ENCODE measurements around the gene SYT6. TPM values are rescaled to one million over a fixed set of nuclear protein-coding genes. Genes with fewer than 3 reads are reported as not detected.

SYT6 gene
- total and polyA plus RNA-seq, 7 donors = 0.32 to 1.9 (median 0.46) TPM; not detected in 3

DNA sequence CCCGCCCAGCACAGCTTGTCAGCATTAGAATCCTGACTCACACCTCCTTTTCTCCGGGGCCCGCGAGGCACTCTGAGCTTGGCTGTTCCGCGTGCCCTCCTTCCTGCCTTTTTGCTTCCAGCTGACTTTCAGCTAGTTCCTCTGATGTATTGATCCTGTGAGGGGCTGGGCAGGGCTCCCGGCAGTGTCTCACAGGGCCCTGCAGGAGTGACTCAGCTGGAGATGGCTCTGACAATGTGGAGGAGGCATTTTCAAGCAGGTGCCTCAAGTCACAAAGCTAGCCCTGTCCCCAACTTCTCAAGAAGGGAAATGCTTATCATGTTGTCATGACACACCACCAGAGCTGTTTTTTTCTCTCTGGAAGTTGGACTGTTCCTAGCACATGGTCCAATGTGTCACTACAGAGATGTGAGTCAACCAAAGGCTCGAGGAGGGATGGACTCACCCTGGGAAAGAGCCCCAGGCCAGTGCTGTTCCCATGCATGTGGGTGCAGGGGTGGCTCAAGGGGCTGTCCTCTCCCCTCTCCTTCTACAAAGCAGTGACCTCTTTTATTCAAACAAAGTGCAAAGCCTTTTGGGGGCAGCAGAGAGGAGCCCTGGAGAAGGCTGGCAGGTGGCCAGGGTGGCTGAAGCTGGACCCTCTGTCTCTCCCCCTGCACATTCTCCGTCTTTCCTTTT, 30.6 kb downstream of the SYT6 start:
- intact Hi-C loops (cut with DNase I) = no loop called here
- no peaks in the 10 kb centered on the region for H3K4me1 ChIP-seq
- peak; percentile 50 for DNase-seq
- no peak overlapping the region for H3K27ac ChIP-seq
- H3K27me3 ChIP-seq = no peaks in the 10 kb centered on the region
- no peaks in the 10 kb centered on the region for H3K36me3 ChIP-seq
- no peak overlapping the region for H3K4me3 ChIP-seq
- no peaks in the 10 kb centered on the region for H3K9me3 ChIP-seq
- TF ChIP-seq POLR2A (IDR thresholded peaks at IDR 0.05) (no peak), POLR2AphosphoS5 (IDR thresholded peaks at IDR 0.05) (no peak), EP300 (IDR thresholded peaks at IDR 0.05) (no peak)
- TF ChIP-seq, protein P1, sequence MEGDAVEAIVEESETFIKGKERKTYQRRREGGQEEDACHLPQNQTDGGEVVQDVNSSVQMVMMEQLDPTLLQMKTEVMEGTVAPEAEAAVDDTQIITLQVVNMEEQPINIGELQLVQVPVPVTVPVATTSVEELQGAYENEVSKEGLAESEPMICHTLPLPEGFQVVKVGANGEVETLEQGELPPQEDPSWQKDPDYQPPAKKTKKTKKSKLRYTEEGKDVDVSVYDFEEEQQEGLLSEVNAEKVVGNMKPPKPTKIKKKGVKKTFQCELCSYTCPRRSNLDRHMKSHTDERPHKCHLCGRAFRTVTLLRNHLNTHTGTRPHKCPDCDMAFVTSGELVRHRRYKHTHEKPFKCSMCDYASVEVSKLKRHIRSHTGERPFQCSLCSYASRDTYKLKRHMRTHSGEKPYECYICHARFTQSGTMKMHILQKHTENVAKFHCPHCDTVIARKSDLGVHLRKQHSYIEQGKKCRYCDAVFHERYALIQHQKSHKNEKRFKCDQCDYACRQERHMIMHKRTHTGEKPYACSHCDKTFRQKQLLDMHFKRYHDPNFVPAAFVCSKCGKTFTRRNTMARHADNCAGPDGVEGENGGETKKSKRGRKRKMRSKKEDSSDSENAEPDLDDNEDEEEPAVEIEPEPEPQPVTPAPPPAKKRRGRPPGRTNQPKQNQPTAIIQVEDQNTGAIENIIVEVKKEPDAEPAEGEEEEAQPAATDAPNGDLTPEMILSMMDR (IDR thresholded peaks at IDR 0.05) = no peak
- WGBS, 2 donors = 87% methylated on average over 9 of the region's 9 CpGs

DNA sequence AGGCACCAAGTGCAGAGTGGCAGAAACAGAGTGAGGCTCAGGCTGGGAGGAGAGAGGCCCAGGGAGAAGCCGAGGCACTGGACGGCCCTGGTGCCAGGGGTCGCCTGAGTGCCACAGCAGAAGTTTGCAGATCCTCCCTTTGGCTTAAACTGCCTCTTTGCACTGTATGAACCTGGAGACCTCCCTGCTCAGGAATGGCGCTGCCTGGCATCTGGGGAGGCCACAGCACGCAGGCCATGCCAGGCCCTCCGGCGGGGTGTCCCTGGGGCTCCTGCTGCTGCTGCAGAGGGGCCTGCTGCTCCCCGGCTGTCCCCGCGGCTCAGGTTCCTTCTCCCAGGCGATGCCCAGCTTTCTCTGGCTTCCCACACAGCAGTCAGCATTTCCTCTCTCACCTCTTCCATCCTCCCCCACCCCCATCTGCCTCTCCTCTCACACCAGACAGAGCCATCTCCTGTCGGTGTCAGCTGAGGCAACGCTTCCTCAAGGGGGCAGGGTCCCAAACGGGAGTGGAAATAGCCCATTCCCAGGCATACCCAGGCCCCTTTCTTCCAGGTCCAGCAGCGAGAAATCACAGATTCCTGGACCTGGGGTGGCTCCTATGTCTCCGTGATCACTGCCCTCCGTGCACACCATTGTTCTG, 35.2 kb downstream of the SYT6 start:
- intact Hi-C loops (cut with DNase I) = no loop called here
- Histone ChIP-seq H3K4me1 (no peaks in the 10 kb centered on the region), H3K4me3 (no peak overlapping the region), H3K27me3 (no peaks in the 10 kb centered on the region), H3K9me3 (no peaks in the 10 kb centered on the region), H3K27ac (no peak overlapping the region), H3K36me3 (no peaks in the 10 kb centered on the region)
- no peak for TF ChIP-seq EP300 (IDR thresholded peaks at IDR 0.05)
- no peak for TF ChIP-seq POLR2AphosphoS5 (IDR thresholded peaks at IDR 0.05)
- TF ChIP-seq POLR2A (IDR thresholded peaks at IDR 0.05) = no peak
- TF ChIP-seq, protein P1 (IDR thresholded peaks at IDR 0.05) = no peak
- peak; percentile 40 for DNase-seq
- WGBS, 2 donors = 59 to 74% methylated on average over 17 of the region's 17 CpGs

DNA sequence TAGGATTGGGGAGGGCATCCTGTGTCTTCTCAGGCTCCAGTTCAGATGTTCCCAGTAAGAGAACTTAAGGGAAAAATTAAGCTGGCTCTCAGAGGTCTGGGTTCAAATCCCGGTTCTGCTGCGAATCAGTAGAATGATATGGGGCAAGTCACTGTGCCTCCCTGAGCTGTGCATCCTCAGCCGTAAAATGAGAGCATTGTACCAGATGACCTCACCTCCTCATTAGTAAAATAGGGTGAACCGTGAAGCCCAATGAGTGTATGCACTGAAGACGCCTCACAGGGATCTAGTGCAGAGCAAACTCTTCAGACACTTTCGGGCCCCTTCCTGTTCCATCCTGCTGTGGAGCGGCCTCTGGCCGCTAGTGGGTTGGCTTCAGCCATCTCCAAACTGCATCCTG, 36.0 kb downstream of the SYT6 start:
- Histone ChIP-seq H3K9me3 (no peaks in the 10 kb centered on the region), H3K27me3 (no peaks in the 10 kb centered on the region), H3K4me3 (no peak overlapping the region), H3K27ac (no peak overlapping the region), H3K36me3 (no peaks in the 10 kb centered on the region), H3K4me1 (no peaks in the 10 kb centered on the region)
- WGBS, 2 donors = 91 to 94% methylated on average over 8 of the region's 8 CpGs
- intact Hi-C loops (cut with DNase I) = no loop called here
- TF ChIP-seq, protein P1 (IDR thresholded peaks at IDR 0.05) = no peak
- TF ChIP-seq POLR2A (IDR thresholded peaks at IDR 0.05) (no peak), POLR2AphosphoS5 (IDR thresholded peaks at IDR 0.05) (no peak), EP300 (IDR thresholded peaks at IDR 0.05) (no peak)
- DNase-seq = no peak

DNA sequence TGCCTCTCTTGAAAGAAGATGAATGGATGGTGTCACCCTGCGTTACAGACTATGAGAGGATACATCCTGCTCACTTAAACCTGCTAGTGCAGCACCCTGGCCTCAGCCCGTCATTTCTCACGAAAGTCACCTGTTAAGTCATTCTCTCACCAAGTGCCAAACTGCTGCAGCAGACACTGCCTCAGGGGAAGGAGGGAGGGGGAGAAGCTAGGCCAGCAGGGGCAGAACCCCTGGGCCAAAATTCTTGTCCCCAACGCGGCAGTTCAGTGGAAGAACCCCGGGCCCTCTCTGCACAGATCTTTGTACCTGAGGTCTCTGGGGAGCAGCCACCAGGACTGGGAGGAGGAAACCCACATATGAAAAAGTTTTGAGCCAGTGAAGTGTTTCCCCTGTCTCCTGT, 37.6 kb downstream of the SYT6 start:
- TF ChIP-seq POLR2AphosphoS5 (IDR thresholded peaks at IDR 0.05) (no peak), POLR2A (IDR thresholded peaks at IDR 0.05) (no peak), EP300 (IDR thresholded peaks at IDR 0.05) (no peak)
- TF ChIP-seq, protein P1 (IDR thresholded peaks at IDR 0.05) = no peak
- no peak overlapping the region for H3K4me3 ChIP-seq
- intact Hi-C loops (cut with DNase I) = no loop called here
- no peak for DNase-seq
- WGBS, 2 donors = 79 to 82% methylated on average over 6 of the region's 6 CpGs
- H3K9me3 ChIP-seq = no peaks in the 10 kb centered on the region
- H3K27ac ChIP-seq = no peak overlapping the region
- no peaks in the 10 kb centered on the region for H3K27me3 ChIP-seq
- H3K36me3 ChIP-seq = no peaks in the 10 kb centered on the region
- H3K4me1 ChIP-seq = no peaks in the 10 kb centered on the region
